Duodenal mucosa (tissue), 2 donors: ENCODE results near the gene PADI2.
"Not testable (repeated sequence)": the region's sequence is repeated elsewhere in the genome, so short reads cannot be mapped to it uniquely, and the experiment has no call there.

Experiments
- H3K27ac ChIP-seq: one replicate; pipeline ENCODE4 v1.7.0; 2013; ENCODE audit warnings: low read depth, low read length
- H3K27me3 ChIP-seq, 2 donors: one replicate each; pipeline ENCODE4 v1.7.0; 2013; ENCODE audit warnings: low read length in 2 of 2, control low read depth in 1 of 2; ENCODE audit not compliant: insufficient read depth in 2 of 2, control insufficient read depth in 1 of 2
- H3K36me3 ChIP-seq, 2 donors: one replicate each; pipeline ENCODE4 v1.7.0; 2013; ENCODE audit warnings: low read length in 2 of 2, control low read depth in 1 of 2; ENCODE audit not compliant: insufficient read depth in 2 of 2, control insufficient read depth in 1 of 2
- H3K4me1 ChIP-seq, 2 donors: one replicate each; pipeline ENCODE4 v1.7.0; 2013; ENCODE audit warnings: low read length in 2 of 2, control low read depth in 1 of 2; ENCODE audit not compliant: insufficient read depth in 2 of 2, control insufficient read depth in 1 of 2
- H3K4me3 ChIP-seq, 2 donors: one replicate each; pipeline ENCODE4 v1.7.0; 2013; ENCODE audit warnings: low read length in 2 of 2, low read depth in 1 of 2
- H3K9ac ChIP-seq, 2 donors: one replicate each; pipeline ENCODE4 v1.7.0; 2013; ENCODE audit warnings: low read length in 2 of 2, low read depth in 1 of 2
- H3K9me3 ChIP-seq, 2 donors: one replicate each; pipeline ENCODE4 v1.7.0; 2013; ENCODE audit warnings: low read length in 2 of 2, control low read depth in 1 of 2; ENCODE audit not compliant: control insufficient read depth in 1 of 2

PADI2 gene

DNA sequence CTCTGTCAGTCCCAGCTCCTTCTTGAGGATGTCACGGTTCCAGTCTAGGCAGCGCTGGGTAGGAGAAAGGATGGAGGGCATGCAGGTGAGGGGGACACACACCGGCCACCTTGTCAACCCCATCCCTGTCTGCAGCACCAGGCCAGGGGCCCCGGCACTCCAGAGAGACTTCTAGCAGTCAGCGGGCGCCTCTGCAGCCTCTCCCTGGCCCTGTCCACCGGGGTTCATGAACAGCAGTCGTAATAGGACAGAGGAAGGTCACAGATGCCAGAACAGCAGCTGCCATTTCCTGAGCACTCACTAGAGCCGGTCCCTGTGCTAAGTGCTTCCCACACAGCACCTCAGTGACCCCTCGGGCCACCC, 49.1 kb downstream of the PADI2 start:
- no peaks in the 10 kb centered on the region for H3K27me3 ChIP-seq
- no peak overlapping the region for H3K4me3 ChIP-seq
- H3K4me1 ChIP-seq: no peaks in the 10 kb centered on the region
- peaks cover 0 to 3% of the 10 kb centered on the region in 2 donors for H3K9me3 ChIP-seq
- H3K36me3 ChIP-seq: no peaks in the 10 kb centered on the region
- no peak overlapping the region for H3K9ac ChIP-seq
- H3K27ac ChIP-seq: no peak overlapping the region

DNA sequence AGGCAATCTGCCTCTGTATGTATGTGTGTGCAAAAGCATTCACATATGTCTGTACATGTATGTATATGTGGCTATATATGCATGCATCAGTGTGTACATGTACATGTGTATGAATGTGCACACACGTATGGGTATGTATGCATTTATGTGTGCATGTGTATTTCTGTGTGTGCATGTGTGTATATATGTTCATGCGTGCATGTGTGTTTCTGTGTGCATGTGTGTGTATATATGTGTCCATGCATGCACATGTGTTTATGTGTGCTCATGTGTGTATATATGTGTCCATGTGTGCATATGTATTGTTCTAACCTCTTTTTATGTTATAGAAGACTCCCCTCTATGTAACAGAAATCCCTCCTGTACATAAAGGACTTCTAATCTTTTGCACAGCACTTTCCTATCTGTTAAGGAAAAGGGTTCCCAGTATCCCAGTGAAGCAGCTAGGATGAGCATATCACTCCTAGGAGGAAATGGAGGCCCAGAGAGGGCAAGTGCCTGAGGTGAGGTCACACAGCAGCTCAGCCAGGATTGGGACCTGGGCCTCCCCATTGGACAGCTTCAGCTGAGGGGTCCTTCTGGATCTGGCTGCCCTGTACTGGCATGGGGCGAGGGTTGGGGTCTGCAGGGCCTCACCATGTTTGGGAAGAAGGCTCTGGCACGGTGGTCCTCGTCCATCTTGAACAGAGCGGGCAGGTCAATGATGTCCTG, 49.6 kb downstream of the PADI2 start:
- Histone ChIP-seq H3K9me3 (peaks cover 0 to 3% of the 10 kb centered on the region in 2 donors), H3K4me3 (no peak overlapping the region), H3K9ac (no peak overlapping the region), H3K36me3 (no peaks in the 10 kb centered on the region), H3K27ac (no peak overlapping the region), H3K4me1 (no peaks in the 10 kb centered on the region), H3K27me3 (no peaks in the 10 kb centered on the region)

DNA sequence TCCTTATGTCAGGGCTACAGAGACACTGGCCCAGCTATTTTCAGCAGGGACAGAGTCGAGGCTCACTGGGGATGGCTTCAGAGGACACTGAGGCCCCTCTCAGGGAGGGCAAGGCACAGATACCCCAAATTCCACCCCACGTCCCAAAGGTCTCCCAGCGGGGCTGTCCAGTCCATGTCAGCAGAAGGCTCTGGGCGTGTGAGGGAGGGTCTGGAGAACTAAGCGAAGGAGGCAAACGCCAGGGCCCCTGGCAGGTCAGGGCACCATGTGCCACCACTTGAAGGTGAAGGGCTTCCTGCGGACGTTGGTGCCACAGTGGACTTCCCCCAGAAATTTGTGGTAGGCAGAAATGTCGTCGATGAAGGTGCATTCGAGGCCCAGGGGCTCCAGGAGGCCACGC, 50.5 kb downstream of the PADI2 start:
- Histone ChIP-seq H3K4me1 (no peaks in the 10 kb centered on the region), H3K9me3 (peaks cover 0 to 3% of the 10 kb centered on the region in 2 donors), H3K4me3 (no peak overlapping the region), H3K9ac (no peak overlapping the region), H3K36me3 (no peaks in the 10 kb centered on the region), H3K27me3 (no peaks in the 10 kb centered on the region), H3K27ac (no peak overlapping the region)

DNA sequence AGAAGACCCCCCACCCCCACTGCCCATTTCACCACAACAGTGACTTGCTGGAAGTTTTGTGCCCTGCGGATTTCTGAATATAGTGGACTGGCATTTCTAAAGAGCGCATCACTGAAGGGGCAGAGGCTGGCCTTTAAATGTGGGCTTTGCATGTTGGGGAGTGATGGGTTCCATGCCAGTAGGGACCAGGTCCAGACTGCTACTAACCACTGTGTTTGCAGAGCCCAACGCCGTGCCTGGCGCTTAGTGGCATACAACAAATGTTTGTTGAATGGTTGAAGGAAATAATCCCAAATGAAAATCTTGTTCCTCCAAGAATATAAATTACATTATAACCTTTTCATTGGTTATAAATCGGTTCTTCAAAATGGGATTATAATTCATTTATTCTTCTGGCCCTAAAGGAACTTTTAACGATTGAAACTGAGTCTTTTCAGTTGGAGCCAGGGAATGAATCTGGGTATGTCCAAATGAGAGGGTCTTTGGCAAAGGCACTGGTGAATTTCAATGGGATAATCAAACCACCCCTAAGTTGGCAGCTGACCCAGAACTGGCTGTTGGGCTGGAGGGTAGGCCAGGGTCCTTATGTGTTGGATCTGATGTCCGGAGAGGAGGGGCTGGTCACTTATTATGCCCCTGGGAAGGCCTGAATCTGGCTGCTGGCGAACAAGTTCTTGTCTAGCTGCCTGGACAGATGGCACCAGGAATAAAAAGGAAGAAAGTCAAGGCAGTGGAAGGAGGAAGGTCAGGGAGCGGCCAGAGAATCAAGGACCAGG, 51.6 kb downstream of the PADI2 start:
- H3K4me3 ChIP-seq: no peak overlapping the region
- H3K4me1 ChIP-seq: no peaks in the 10 kb centered on the region
- H3K27me3 ChIP-seq: no peaks in the 10 kb centered on the region
- no peaks in the 10 kb centered on the region for H3K36me3 ChIP-seq
- no peak overlapping the region for H3K9ac ChIP-seq
- peaks cover 0 to 3% of the 10 kb centered on the region in 2 donors for H3K9me3 ChIP-seq
- peak overlapping the region; percentile 40 for H3K27ac ChIP-seq

DNA sequence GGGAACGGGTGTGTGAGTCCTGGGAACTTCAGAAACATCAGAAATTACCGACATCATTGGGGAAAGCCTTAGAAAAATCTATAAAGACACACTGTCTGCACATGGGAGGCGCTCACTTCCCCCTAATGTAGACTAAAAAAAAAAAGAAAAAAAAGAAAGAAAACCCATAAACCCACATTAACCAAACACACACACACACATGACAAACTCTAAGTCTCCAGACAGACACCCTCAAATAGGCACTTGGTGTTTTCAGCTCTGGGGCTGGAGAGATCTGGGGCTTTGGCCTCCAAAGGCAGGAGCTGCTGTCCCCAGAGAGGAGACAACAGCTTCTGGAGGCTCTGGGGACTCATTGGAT, 52.2 kb downstream of the PADI2 start:
- Histone ChIP-seq H3K9me3 (peaks cover 0 to 3% of the 10 kb centered on the region in 2 donors), H3K27ac (no peak overlapping the region), H3K27me3 (no peaks in the 10 kb centered on the region), H3K36me3 (no peaks in the 10 kb centered on the region), H3K9ac (no peak overlapping the region), H3K4me3 (no peak overlapping the region), H3K4me1 (no peaks in the 10 kb centered on the region)

DNA sequence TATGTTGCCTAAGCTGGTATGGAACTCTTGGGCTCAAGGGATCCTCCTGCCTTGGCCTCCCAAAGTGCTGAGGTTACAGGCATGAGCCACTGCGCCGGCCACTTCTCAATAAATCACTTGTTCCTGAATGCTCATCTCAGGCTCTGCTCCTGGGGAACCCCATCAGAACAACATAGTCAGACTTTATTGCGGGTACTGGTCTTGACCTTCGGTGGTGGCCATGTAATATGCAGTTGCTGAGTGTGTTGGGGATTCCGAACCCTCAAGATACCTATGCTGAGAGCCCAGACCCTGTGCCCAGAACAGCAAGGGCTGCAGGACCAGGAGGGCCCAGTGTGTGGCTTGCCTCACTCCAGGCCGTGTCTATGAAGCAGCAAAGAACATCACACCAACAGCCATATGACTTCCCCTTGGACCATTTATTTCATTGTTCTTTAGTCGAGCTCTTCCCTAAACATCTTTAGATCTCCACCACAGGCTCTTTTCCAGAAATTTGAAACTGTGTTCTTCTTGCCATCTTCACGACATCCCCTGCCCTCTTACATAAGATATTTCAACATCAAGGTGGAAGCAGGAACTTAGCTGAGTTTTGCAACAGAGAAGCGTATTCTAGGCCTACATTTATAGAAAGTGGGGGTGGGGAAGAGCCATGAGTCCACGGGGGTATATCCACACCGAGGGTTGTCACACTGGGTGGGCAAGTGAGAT, 52.7 kb downstream of the PADI2 start:
- H3K4me1 ChIP-seq: no peaks in the 10 kb centered on the region
- no peak overlapping the region for H3K27ac ChIP-seq
- H3K9ac ChIP-seq: no peak overlapping the region
- no peaks in the 10 kb centered on the region for H3K36me3 ChIP-seq
- H3K4me3 ChIP-seq: no peak overlapping the region
- H3K9me3 ChIP-seq: peaks cover 0 to 3% of the 10 kb centered on the region in 2 donors
- H3K27me3 ChIP-seq: no peaks in the 10 kb centered on the region

DNA sequence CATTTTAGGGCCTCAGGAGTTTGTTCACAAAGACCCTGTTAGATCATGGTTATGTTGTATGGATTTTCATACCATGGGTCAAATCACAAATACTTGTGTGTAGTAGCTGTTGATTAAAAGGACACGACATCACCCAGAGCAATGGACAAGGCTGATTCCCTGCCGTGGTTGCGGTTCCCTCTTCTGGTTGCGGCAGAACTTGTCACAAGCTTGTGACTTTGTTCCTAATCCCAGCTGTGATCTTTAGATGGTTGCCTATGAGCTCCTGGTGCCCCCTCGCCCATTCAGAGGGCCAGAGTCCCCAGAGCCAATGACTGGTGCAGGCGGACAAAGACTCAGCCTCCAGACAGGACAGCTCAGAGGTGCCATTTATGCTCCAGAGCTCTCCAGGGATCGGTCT, 53.6 kb downstream of the PADI2 start:
- H3K9me3 ChIP-seq: peaks cover 0 to 3% of the 10 kb centered on the region in 2 donors
- H3K4me1 ChIP-seq: no peaks in the 10 kb centered on the region
- H3K27me3 ChIP-seq: no peaks in the 10 kb centered on the region
- no peak overlapping the region for H3K4me3 ChIP-seq
- no peak overlapping the region for H3K27ac ChIP-seq
- no peak overlapping the region for H3K9ac ChIP-seq
- H3K36me3 ChIP-seq: no peaks in the 10 kb centered on the region

DNA sequence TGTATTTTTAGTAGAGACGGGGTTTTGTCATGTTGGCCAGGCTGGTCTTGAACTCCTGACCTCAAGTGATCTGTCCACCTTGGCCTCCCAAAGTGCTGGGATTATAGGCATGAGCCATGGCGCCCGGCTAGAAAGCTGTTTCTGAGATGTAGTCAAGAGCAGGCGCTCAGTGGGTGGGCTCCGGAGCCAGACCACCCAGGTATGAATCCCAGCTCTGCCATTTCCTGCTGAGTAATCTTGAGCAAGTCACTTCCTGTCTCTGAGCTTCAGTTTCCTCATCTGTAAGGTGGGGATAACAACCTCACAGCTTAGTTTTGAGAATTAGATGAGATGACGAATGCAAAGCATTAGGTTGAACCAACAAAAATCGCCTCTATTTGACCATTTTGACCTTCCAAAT, 56.5 kb downstream of the PADI2 start:
- H3K9ac ChIP-seq, H3K27me3 ChIP-seq, H3K4me3 ChIP-seq, H3K27ac ChIP-seq, H3K9me3 ChIP-seq, H3K36me3 ChIP-seq, H3K4me1 ChIP-seq: not testable (repeated sequence)

DNA sequence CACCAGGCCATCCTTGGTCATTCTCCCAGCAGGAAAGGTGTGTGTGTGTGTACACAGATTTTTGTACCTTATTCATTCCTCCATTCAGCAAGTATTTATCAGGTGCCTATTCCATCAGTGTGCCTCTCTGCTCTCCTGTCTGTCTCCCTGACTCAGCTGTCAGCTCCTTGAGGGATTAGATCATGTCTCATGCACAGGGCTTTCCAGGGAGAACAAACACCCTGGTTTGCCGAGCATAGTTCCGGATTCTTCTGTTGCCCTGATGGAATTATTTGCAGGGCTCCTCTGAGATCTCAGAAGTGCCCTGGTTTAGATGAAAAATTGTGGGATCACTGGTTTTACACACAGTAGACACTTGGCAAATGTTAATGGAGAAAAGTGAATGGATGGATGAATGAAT, 57.4 kb downstream of the PADI2 start:
- Histone ChIP-seq H3K36me3 (no peaks in the 10 kb centered on the region), H3K4me3 (no peak overlapping the region), H3K4me1 (no peaks in the 10 kb centered on the region), H3K9ac (no peak overlapping the region), H3K9me3 (peaks cover 0 to 3% of the 10 kb centered on the region in 2 donors), H3K27me3 (no peaks in the 10 kb centered on the region), H3K27ac (no peak overlapping the region)

DNA sequence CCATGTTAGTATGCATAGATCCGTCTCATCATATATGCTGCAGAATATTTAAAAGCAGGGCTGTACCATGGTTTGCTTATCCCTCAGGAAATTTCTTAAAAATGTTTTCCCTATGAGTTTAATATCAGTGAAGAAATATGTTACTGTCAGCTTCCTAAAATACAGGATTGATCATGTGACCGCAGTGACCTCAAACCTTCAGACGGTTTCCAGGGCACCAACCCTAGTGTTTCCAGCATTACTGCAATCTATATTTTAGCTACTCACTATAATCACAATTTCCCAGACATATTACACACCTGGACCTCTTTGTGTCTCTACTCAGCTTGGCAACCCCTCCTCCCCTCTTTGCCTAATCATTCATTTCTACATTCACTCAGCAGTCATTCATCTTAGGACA, 57.8 kb downstream of the PADI2 start:
- Histone ChIP-seq H3K27me3 (no peaks in the 10 kb centered on the region), H3K9ac (no peak overlapping the region), H3K27ac (no peak overlapping the region), H3K36me3 (no peaks in the 10 kb centered on the region), H3K9me3 (peaks cover 0 to 3% of the 10 kb centered on the region in 2 donors), H3K4me1 (no peaks in the 10 kb centered on the region), H3K4me3 (no peak overlapping the region)
